ENCODE measurements around the gene ZNF407.
A peak's percentile ranks its signal among the peaks of the same experiment; 100 is the strongest.

ZNF407 gene

DNA sequence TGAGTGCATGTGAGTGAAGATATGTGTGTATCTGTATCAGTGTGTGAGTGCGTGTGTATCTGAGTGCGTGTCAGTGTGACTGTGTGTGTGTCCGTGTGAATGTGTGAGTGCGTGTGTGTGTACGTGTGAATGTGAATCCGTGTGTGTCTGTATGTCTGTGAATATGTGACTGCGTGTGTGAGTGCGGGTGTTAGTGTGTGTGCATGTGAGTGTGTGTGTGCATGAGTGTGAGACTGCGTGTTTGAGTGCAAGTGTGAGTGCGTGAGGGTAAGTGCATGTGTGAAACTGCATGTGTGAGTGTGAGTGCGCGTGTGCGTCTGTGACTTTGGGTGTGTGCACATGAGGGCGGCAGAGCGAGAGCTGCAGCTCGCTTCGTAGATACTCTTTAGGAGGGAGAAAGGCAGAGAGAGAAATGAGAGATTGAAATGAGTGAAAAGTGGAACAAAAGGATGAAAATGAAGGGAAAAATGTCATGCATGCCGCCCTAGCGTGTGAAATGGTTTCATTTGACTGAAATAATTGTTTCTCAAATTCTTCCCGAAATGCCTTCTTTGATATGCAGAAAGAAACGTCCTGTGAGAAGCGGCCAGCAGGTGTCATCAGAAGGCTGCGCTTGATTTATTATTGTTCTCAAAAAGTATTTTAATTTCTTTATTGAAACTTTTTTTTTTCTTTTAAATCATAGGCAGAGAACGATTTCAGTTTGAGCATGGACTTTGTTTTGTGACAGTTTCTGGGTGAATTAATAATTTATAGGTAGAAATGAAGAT, 25.6 kb downstream of the ZNF407 start:
- peak; percentile 23 for DNase-seq (ENCODE audit: low read depth)
- H3K4me3 ChIP-seq (ENCODE audit: control insufficient read depth, low read depth, low read length), result no peak overlapping the region
- TF ChIP-seq, protein P1, sequence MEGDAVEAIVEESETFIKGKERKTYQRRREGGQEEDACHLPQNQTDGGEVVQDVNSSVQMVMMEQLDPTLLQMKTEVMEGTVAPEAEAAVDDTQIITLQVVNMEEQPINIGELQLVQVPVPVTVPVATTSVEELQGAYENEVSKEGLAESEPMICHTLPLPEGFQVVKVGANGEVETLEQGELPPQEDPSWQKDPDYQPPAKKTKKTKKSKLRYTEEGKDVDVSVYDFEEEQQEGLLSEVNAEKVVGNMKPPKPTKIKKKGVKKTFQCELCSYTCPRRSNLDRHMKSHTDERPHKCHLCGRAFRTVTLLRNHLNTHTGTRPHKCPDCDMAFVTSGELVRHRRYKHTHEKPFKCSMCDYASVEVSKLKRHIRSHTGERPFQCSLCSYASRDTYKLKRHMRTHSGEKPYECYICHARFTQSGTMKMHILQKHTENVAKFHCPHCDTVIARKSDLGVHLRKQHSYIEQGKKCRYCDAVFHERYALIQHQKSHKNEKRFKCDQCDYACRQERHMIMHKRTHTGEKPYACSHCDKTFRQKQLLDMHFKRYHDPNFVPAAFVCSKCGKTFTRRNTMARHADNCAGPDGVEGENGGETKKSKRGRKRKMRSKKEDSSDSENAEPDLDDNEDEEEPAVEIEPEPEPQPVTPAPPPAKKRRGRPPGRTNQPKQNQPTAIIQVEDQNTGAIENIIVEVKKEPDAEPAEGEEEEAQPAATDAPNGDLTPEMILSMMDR (conservative IDR thresholded peaks at IDR 0.05; ENCODE audit: control insufficient read depth, insufficient read depth, low read depth, low read length), result peak; percentile 31

DNA sequence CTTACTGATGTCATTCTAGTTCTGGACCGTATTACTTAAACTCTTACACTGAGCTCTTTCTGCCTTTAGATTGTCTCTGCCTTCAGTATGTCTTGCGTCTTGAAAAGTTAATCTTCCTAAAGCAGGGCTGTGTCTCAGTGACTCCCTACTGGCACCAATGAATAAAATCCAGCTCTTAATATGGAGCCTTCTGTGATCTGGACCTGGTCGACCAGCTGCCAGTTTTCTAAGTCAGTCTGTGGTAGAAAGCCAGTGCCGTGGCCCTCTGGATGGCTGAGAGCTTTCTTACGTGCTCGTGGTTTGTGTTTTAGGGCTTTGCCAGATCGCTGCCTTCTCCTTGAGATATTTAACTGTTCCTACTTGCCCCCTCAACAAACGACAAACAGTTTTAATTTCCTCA, 26.8 kb downstream of the ZNF407 start:
- no peak overlapping the region for H3K4me3 ChIP-seq (ENCODE audit: control insufficient read depth, low read depth, low read length)
- DNase-seq (ENCODE audit: low read depth), result no peak
- TF ChIP-seq, protein P1 (conservative IDR thresholded peaks at IDR 0.05; ENCODE audit: control insufficient read depth, insufficient read depth, low read depth, low read length), result no peak

DNA sequence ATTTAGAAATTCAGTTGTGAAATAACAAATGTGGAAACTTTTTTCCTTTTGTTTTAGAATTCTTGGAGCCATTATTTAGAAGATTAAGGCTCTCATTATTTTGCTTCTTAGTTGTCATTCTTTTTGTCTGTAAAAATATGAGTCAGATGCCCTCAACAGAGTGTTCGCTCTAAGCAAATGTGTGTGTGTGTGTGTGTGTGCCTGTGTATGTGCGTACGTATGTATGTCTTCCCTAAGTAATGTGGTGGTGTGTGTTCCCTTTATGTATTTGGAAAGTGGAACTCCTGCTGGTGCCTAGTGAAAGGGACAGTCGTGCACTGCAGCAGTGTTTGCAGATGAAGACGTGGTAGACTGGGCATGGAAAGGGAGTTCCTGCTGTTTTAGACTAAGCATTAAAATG, 27.5 kb downstream of the ZNF407 start:
- TF ChIP-seq, protein P1 (conservative IDR thresholded peaks at IDR 0.05; ENCODE audit: control insufficient read depth, insufficient read depth, low read depth, low read length), result no peak
- no peak for DNase-seq (ENCODE audit: low read depth)
- H3K4me3 ChIP-seq (ENCODE audit: control insufficient read depth, low read depth, low read length), result no peak overlapping the region

DNA sequence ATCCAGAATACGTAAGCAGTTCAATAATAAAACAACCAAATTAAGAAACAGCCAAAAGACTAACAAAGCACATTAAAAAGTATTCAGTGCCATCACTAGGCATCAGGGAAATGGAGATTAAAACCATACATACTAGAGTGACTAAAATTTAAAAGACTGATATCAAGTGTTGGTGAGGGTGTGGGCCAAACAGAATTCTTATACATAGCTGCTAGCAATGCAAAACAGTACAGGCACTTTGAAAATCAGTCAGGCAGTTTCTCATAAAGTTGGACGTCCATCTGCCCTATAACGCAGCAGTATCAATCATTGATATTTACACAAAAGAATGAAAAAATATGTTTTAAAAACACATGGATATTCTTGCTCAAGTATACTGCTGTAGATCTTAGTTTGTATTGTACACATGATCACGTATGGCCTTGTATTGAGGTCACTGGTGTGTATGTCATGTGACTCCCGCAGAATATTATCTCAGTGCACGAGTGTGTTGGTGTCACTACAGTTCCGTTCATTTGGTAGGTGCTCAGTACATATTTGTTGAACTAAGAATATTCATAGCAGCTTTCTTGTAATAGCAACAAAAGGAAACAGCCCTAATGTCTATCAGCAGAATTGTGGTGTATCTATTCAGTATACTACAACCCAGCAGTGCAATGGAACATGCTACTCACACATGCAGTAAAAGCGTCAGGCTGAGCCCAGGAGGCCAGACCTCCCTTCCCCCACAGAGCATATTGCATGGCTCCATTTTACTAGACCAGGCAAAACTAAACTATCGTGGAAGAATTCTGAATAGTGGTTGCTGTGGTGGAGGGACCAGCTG, 28.6 kb downstream of the ZNF407 start:
- DNase-seq (ENCODE audit: low read depth), result no peak
- TF ChIP-seq, protein P1 (conservative IDR thresholded peaks at IDR 0.05; ENCODE audit: control insufficient read depth, insufficient read depth, low read depth, low read length), result no peak
- no peak overlapping the region for H3K4me3 ChIP-seq (ENCODE audit: control insufficient read depth, low read depth, low read length)

DNA sequence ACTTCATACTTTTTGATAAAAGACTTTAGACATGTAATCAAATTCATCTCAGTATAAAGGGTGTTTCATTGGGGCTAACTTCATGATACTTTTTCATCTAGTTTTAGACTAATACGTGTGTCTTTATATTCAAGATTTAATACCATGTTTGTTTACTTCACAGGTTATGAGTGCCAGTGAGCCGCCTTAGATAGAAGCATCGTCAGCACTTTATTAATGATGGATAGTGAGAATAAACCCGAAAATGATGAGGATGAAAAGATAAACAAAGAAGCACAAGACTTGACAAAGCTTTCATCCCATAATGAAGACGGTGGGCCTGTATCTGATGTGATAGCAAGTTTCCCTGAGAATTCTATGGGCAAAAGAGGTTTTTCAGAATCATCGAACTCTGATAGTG, 33.1 kb downstream of the ZNF407 start:
- TF ChIP-seq, protein P1 (conservative IDR thresholded peaks at IDR 0.05; ENCODE audit: control insufficient read depth, insufficient read depth, low read depth, low read length), result no peak
- no peak for DNase-seq (ENCODE audit: low read depth)
- no peak overlapping the region for H3K4me3 ChIP-seq (ENCODE audit: control insufficient read depth, low read depth, low read length)

DNA sequence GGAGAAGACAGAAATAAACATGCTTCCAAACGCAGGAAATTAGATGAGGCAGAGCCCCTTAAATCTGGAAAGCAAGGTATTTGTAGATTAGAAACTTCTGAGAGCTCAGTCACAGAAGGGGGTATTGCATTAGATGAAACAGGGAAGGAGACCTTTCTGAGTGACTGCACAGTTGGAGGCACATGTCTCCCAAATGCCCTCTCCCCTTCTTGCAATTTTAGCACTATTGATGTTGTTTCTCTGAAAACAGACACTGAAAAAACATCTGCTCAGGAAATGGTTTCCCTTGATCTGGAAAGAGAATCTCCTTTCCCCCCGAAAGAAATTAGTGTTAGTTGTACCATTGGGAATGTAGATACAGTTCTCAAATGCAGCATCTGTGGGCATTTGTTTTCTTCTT, 33.5 kb downstream of the ZNF407 start:
- TF ChIP-seq, protein P1 (conservative IDR thresholded peaks at IDR 0.05; ENCODE audit: control insufficient read depth, insufficient read depth, low read depth, low read length), result no peak
- DNase-seq (ENCODE audit: low read depth), result no peak
- H3K4me3 ChIP-seq (ENCODE audit: control insufficient read depth, low read depth, low read length), result no peak overlapping the region

Measured in fibroblast of mammary gland (primary cell).